Retinal pigment epithelial cell (primary cell): ENCODE measurements around the gene PTPRN2.

Source experiments
- DNase-seq: peaks from one replicate; pipeline ENCODE4 v3.0.0-alpha.2; 2010; ENCODE audit warnings: low read depth
- H3K4me3 ChIP-seq: 2 replicates; pipeline ENCODE4 v1.5.1; 2011; ENCODE audit warnings: mild to moderate bottlenecking, low read length, control low read depth, moderate library complexity
- CTCF ChIP-seq: conservative IDR thresholded peaks from 2 replicates; pipeline ENCODE4 v1.5.1; 2011; ENCODE audit warnings: low read depth, low read length, control low read depth, inconsistent platforms

Gene PTPRN2

GRCh38 chr7:158562517-158562916 lies 25.1 kb downstream of the PTPRN2 start:
- H3K4me3 ChIP-seq = no peak overlapping the region
- TF ChIP-seq CTCF = no peak
- no peak for DNase-seq

GRCh38 chr7:158561659-158562058 lies 26.0 kb downstream of the PTPRN2 start:
- DNase-seq = no peak
- no peak for TF ChIP-seq CTCF
- H3K4me3 ChIP-seq = no peak overlapping the region

- DNase-seq = no peak
- no peak for TF ChIP-seq CTCF
- H3K4me3 ChIP-seq = no peak overlapping the region
These were observed 27.2 kb downstream of the PTPRN2 start for GRCh38 chr7:158560386-158560785.

- no peak for DNase-seq
- H3K4me3 ChIP-seq = no peak overlapping the region
- TF ChIP-seq CTCF = no peak
These were observed 28.3 kb downstream of the PTPRN2 start for GRCh38 chr7:158559356-158559755.

GRCh38 chr7:158558816-158559215 lies 28.8 kb downstream of the PTPRN2 start:
- DNase-seq = no peak
- no peak overlapping the region for H3K4me3 ChIP-seq
- no peak for TF ChIP-seq CTCF

GRCh38 chr7:158557441-158557755 lies 30.2 kb downstream of the PTPRN2 start:
- no peak for DNase-seq
- no peak for TF ChIP-seq CTCF
- no peak overlapping the region for H3K4me3 ChIP-seq

- no peak for TF ChIP-seq CTCF
- H3K4me3 ChIP-seq = no peak overlapping the region
- no peak for DNase-seq
These were observed 30.7 kb downstream of the PTPRN2 start for GRCh38 chr7:158556721-158557440.
